Testis (tissue), 5 donors: Measurements from ENCODE around the gene ARMS2. TPM values are rescaled to one million over a fixed set of nuclear protein-coding genes. Genes with fewer than 3 reads are reported as not detected.

Source experiments
- DNase-seq: peaks from one replicate; pipeline ENCODE4 v3.0.0-alpha.2; 2019
- H3K27ac ChIP-seq, 2 donors: fragments of 200-600 bp; sonication (generic); one replicate each; pipeline ENCODE4 v1.5.1; 2019
- H3K27me3 ChIP-seq: fragments of 200-600 bp; sonication (generic); one replicate; pipeline ENCODE4 v1.5.1; 2019
- H3K36me3 ChIP-seq: fragments of 200-600 bp; sonication (generic); one replicate; pipeline ENCODE4 v1.5.1; 2017; ENCODE audit warnings: low read depth; ENCODE audit errors: missing control alignments
- H3K4me1 ChIP-seq: fragments of 200-600 bp; sonication (generic); one replicate; pipeline ENCODE4 v1.5.1; 2019
- H3K4me3 ChIP-seq, 2 donors: fragments of 200-600 bp; sonication (generic); one replicate each; pipeline ENCODE4 v1.5.1; 2017 to 2019
- H3K9me3 ChIP-seq: fragments of 200-600 bp; sonication (generic); one replicate; pipeline ENCODE4 v1.5.1; 2017
- CTCF ChIP-seq, 3 experiments: fragments of 450-650 bp in 2 of 3; fragments of 200-600 bp in 1 of 3; sonication (generic) in 1 of 3; IDR thresholded peaks; one replicate each; pipeline ENCODE4 v1.5.1; 2016 to 2019; ENCODE audit warnings: antibody characterized with exemption in 3 of 3, mild to moderate bottlenecking in 2 of 3, moderate library complexity in 1 of 3
- POLR2A ChIP-seq: fragments of 450-650 bp; IDR thresholded peaks from one replicate; pipeline ENCODE4 v1.6.1; 2017; ENCODE audit warnings: antibody characterized with exemption, mild to moderate bottlenecking, moderate library complexity
- WGBS, 2 donors: methylation state at CpG; one replicate each; pipeline ENCODE4 v1.1.5; 2018; 5-methylcytosine and 5-hydroxymethylcytosine counted together
- intact Hi-C: fragments of 100-400 bp; cut with DNase I; formaldehyde crosslinking; loops from one replicate; pipeline ENCODE4 v1.15.1; 2023; ENCODE audit warnings: low total_unique reads
- long read RNA-seq, 2 donors: transcript quantifications; one replicate each; lab custom pipeline, GENCODE V29; 2026
- polyA plus RNA-seq: library from polyadenylated mRNA; stranded (reverse); fragments of 350-450 nt; fragmentation: Illumina TruSeq; extraction: RNeasy Lipid Tissue Mini Kit (QIAGEN cat#74804); gene quantifications from one replicate; pipeline ENCODE4 v1.2.3, GENCODE V29; 2014; ENCODE audit warnings: low read depth, low replicate concordance; ENCODE audit not compliant: insufficient read depth
- total RNA-seq, 2 donors: library from RNA; depleted of rRNA; stranded (reverse); fragments of >200 nt; gene quantifications; one replicate each; pipeline ENCODE4 v1.2.3, GENCODE V29; 2016

ARMS2 gene
- total RNA-seq (1 to 10 TPM in 1 of 2 donors, not detected in 1; 1.4 TPM), polyA plus RNA-seq (2.3 TPM)
- long read RNA-seq, donor 1: 0 reads
- long read RNA-seq, donor 2: 0 reads

- Histone ChIP-seq H3K4me3 (no peak within 1 kb of the TSS), H3K36me3 (no peaks in the 10 kb centered on the region), H3K27ac (no peak within 1 kb of the TSS), H3K4me1 (no peaks in the 10 kb centered on the region), H3K9me3 (no peaks in the 10 kb centered on the region), H3K27me3 (no peaks in the 10 kb centered on the region)
- TF ChIP-seq CTCF (IDR thresholded peaks at IDR 0.05): no peak
- WGBS, 2 donors: 79 to 89% methylated on average over 4 to 7 of the region's 7 CpGs
- no peak for DNase-seq
- intact Hi-C loops: no loop called here
Observed at GRCh38 chr10:122454603-122455080, at the start of gene ARMS2. ARMS2 (plus strand) TSS chr10:122454653; CDS start chr10:122454728, 75 bp downstream.

GRCh38 chr10:122407375-122408125 lies 46.9 kb upstream of the ARMS2 start:
- TF ChIP-seq POLR2A (no peak), CTCF (IDR thresholded peaks at IDR 0.05) (no peak)
- no peaks in the 10 kb centered on the region for H3K9me3 ChIP-seq
- WGBS, 2 donors: 44 to 74% methylated on average over 8 of the region's 8 CpGs
- no peak for DNase-seq
- intact Hi-C loops: no loop called here
- no peaks in the 10 kb centered on the region for H3K4me1 ChIP-seq
- no peaks in the 10 kb centered on the region for H3K27me3 ChIP-seq
- H3K4me3 ChIP-seq: no peak overlapping the region
- peak overlapping the region in 1 of 2 donors; percentile 54 for H3K27ac ChIP-seq
- no peaks in the 10 kb centered on the region for H3K36me3 ChIP-seq

GRCh38 chr10:122413327-122413726 lies 41.1 kb upstream of the ARMS2 start:
- H3K36me3 ChIP-seq: no peaks in the 10 kb centered on the region
- no peaks in the 10 kb centered on the region for H3K27me3 ChIP-seq
- intact Hi-C loops: no loop called here
- no peaks in the 10 kb centered on the region for H3K9me3 ChIP-seq
- no peak overlapping the region for H3K4me3 ChIP-seq
- DNase-seq: no peak
- no peak for TF ChIP-seq POLR2A
- no peak for TF ChIP-seq CTCF (IDR thresholded peaks at IDR 0.05)
- H3K4me1 ChIP-seq: no peaks in the 10 kb centered on the region
- H3K27ac ChIP-seq: no peak overlapping the region

- intact Hi-C loops: no loop called here
- DNase-seq: no peak
- Histone ChIP-seq H3K9me3 (no peaks in the 10 kb centered on the region), H3K36me3 (no peaks in the 10 kb centered on the region), H3K4me3 (no peak overlapping the region), H3K4me1 (no peaks in the 10 kb centered on the region), H3K27me3 (no peaks in the 10 kb centered on the region), H3K27ac (no peak overlapping the region)
- 90 to 91% methylated on average over 2 of the region's 2 CpGs for WGBS, 2 donors
- TF ChIP-seq POLR2A: no peak
Observed at GRCh38 chr10:122417667-122418066, 36.8 kb upstream of the ARMS2 start.

- Histone ChIP-seq H3K4me1 (no peaks in the 10 kb centered on the region), H3K27me3 (no peaks in the 10 kb centered on the region), H3K9me3 (no peaks in the 10 kb centered on the region), H3K4me3 (no peak overlapping the region), H3K27ac (no peak overlapping the region), H3K36me3 (no peaks in the 10 kb centered on the region)
- WGBS, 2 donors: 71 to 72% methylated on average over 1 of the region's 1 CpG
- intact Hi-C loops: no loop called here
- no peak for TF ChIP-seq CTCF (IDR thresholded peaks at IDR 0.05)
- no peak for TF ChIP-seq POLR2A
- DNase-seq: no peak
Observed at GRCh38 chr10:122419016-122419415, 35.4 kb upstream of the ARMS2 start.
